Activated CD4-positive, alpha-beta T cell treated with anti-CD3 and anti-CD28 coated beads for 1 hour (primary cell): ENCODE measurements around the gene OAS2.
"Not testable (repeated sequence)": the region's sequence is repeated elsewhere in the genome, so short reads cannot be mapped to it uniquely, and the experiment has no call there.

Experiments
- DNase-seq: peaks from one replicate; pipeline ENCODE4 v3.0.0-alpha.2; 2020

OAS2 gene

GRCh38 chr12:112986291-112986800, 8.0 kb downstream of the OAS2 start:
- no peak for DNase-seq

GRCh38 chr12:112987561-112987960, 9.2 kb downstream of the OAS2 start:
- DNase-seq = no peak

DNA sequence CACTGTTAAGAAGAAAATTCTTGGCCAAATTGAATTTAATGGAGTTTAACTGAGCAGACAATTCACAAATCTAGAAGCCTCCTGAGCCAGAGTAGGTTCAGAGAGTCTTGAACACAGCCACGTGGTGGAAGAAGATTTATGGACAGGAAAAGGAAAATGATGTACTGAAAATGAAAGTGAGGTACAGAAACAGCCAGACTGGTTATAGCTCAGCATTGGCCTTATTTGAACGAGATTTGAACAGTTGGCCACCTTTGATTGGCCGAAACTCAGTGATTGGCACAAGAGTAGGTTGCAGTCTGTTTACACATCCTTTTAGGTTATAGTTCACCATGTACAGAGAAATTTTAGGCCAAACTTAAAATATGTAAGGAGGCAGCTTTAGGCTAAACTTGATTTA, 9.9 kb downstream of the OAS2 start:
- DNase-seq = no peak

DNA sequence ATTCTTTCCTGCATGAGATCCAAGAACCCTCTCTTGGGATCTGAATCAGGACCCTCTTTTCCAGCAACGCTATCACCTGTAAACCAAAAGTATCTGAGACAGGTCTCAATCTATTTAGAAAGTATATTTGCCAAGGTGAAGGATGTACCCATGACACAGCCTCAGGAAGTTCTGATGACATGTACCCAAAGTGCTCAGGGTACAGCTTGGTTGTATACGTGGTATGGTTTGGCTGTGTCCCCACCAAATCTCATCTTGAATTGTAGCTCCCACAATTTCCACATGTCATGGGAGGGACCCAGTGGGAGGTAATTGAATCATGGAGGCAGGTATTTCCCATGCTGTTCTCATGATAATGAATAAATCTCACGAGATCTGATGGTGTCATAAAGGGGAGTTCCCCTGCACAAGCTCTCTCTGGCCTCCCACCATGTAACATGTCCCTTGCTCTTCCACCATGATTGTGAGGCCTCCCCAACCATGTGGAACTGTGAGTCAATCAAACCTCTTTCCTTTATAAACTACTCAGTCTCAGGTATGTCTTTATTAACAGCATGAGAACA, 10.6 kb downstream of the OAS2 start:
- DNase-seq = not testable (repeated sequence)

- no peak for DNase-seq
Measured at GRCh38 chr12:112989806-112990205, 11.5 kb downstream of the OAS2 start.

DNA sequence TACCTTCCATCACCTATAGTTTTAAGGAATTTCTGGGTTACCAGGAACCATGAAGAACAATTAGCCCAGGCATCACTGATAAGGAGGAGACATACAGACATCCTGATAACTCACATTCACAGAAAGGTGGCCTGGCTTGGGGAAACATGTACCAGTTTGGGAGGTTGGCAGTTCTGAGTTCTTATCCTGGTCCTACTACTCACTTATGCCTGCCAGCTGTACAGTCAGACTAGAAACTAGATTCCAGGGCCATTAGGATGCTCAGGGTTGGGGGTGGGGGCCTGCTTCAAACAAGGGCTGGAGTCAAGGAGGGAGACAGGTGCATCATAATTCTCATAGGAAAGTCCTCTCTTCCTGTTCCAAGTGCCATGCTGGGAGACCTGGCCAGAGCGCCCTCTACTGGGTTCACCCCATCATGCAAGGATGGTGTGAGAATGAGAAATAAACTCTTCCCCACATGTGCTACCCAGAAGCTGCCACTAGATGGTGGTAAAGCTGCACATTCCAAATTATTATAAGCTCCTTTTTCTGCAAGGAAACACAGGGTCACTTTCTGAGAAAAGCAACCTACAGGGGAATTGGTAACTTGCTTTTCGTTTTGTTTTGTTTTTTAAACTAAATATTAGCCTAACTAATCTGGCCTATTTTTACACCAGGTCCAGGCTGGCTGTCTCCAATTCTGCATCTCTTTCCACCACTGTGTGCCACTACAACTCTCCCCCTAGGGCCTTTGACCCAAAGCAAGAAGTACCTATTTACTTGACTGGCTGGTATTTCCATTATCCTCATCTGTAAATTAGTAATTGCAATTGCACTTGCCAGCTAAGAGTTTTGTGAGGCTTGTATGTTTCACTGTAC, 14.5 kb downstream of the OAS2 start:
- DNase-seq = no peak

- DNase-seq = no peak
Measured at GRCh38 chr12:112995008-112995407, 16.7 kb downstream of the OAS2 start.

DNA sequence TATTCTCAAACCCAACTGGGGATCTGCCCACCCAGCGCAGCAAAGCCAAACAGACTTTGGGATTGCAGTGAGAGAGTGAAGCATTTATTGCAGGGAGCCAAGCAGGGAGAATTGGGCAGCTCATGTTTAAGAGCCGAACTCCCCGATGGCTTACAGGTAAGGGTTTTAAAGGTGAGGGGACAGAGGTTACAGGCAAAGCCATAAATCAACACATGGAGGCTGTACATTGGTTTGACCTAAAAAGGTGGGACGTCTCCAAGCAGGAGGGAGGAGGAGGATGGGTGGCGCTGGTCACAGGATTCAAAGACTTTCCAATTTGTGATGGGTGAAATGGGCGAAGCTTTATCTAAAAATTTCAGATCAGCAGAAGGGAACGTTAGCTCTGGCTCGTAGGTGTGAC, 18.2 kb downstream of the OAS2 start:
- no peak for DNase-seq

GRCh38 chr12:112997506-112997905, 19.2 kb downstream of the OAS2 start:
- DNase-seq = no peak

GRCh38 chr12:112998987-112999767, 20.9 kb downstream of the OAS2 start:
- no peak for DNase-seq

GRCh38 chr12:113000433-113000832, 22.1 kb downstream of the OAS2 start:
- no peak for DNase-seq

DNA sequence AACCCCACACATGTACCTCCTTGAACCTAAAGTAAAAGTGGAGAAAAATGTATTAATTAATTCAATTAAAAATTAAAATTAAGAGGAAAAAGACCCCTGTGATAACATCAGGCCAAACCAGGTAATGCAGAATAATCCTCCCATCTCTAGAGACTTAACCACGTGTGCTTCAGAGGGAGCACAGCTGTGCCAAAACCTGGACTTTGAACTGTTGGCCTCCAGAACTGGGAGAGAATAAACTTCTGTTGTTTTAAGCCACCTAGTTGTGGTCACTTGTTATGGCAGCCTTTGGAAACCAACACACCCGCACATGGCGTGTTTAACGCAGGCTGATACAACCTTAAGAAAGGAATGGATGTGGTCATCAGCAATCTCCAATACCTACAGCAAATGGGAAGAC, 23.8 kb downstream of the OAS2 start:
- DNase-seq = no peak

- no peak for DNase-seq
Measured at GRCh38 chr12:113002676-113003075, 24.4 kb downstream of the OAS2 start.

DNA sequence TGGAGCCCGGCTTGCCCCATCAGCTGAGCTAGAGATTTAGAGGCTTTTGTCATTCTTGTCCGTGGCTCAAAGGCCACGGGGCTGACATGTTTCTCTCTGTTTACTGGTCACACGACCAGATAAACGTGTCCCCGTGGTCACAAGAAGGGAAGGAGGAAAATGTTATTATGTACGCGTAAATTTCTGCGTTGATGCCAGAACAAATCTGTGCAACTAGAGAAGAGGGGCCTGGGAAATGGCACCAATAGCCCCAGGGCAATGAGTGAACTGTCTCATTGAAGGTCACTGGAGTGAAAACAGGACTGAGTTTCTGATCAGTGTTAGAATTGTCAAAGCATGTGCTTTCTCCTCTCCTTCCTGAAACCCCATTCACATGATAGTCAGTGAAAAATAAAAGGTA, 25.3 kb downstream of the OAS2 start:
- DNase-seq = no peak

DNA sequence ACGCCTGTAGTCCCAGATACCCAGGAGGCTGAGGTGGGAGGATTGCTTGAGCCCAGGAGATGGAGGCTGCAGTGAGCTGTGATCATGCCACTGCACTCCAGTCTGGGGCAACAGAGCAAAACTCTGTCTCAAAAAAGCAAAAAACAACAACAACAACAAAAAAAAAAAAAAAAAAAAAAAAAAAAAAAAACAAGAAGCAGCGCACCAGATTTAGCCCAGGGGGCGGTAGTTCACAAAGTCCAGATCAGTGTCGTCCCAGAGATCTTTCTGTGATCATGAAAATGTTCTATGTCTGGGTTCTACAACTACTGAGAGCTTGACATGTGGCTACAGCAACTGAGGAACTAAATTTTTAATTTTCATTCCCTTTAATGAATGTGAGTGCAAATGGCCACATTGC, 27.4 kb downstream of the OAS2 start:
- no peak for DNase-seq

DNA sequence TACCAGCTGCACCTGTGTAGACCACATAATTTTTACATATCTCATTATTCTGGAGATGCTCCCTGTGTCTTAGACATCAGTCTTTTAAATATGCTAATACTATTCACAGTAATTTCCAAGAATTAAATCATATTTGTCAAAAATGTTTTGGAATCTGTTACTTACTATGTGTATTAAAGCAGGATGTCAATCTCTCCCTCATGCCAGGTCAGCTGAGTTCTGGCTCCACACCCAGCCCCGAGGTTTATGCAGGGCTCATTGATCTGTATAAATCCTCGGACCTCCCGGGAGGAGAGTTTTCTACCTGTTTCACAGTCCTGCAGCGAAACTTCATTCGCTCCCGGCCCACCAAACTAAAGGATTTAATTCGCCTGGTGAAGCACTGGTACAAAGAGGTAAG, 27.9 kb downstream of the OAS2 start:
- no peak for DNase-seq

DNA sequence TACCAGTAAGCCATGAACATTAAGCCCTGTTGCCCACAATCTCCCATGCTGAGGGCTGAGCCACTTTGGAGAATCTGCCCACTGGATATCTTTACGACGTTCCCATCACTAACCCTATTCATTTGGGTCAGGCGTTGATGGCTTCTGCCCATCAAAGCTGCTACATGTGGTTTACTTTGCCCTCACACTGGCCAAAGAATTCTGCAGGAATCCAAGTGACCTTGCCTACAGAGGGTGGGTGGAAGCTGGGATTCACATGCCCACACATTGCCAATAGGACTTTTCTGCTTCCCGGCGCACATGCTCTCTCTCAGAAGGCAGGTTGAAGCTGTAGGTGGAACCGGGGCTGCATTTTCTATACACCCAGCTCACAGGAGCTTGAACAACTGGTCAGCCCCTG, 28.3 kb downstream of the OAS2 start:
- no peak for DNase-seq

GRCh38 chr12:113007166-113007565, 28.8 kb downstream of the OAS2 start:
- no peak for DNase-seq

DNA sequence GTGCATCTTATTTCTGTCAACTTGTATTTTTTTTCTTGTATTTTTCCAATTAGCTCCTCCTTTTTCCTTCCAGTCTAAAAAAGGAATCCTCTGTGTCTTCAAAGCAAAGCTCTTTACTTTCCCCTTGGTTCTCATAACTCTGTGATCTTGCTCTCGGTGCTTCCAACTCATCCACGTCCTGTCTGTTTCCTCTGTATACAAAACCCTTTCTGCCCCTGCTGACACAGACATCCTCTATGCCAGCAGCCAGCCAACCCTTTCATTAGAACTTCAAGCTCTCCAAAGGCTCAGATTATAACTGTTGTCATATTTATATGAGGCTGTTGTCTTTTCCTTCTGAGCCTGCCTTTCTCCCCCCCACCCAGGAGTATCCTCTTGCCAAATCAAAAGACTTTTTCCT, 32.4 kb downstream of the OAS2 start:
- no peak for DNase-seq

- DNase-seq = no peak
Measured at GRCh38 chr12:113014565-113014964, 36.2 kb downstream of the OAS2 start.

- no peak for DNase-seq
Measured at GRCh38 chr12:113016796-113017195, 38.5 kb downstream of the OAS2 start.

DNA sequence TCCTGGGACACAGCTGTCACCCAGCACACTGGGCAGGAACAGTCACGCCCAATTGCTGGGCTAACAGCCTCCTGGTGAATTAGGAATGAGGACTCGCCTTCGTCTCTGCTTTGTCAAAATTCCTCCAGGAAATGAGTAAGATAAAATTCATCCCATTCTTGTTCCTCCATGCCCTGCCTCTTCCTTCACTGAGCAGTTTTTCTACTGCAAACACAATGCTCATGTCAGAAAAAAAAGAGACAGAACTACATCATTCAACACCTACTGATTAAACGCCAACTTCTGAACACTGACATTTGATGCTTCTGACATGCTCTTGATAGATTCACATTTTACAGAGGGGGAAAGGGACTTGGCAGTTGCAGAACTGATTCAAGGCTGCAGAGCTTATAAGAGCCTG, 40.7 kb downstream of the OAS2 start:
- DNase-seq = no peak

DNA sequence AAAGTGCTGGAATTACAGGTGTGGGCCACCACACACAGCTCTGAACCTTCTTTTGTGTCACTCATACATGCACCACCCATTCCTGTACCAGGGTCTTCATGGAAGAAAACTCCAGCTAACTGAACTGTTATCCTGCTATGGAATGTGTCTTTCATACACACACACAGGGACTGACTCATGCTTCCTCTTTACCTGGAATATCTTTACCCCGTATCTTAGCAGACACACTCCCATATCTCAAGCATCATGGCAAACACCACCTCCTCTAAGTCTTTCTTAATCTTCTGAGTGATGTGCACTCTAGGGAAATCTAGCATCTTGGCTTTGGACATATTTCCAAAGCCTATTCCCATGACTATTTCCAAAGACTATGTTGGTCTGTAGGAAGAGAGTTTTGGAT, 43.2 kb downstream of the OAS2 start:
- no peak for DNase-seq
